ENCODE data around the gene SPRR2D.

SPRR2D gene

GRCh38 chr1:152997901-152998300 is 43.0 kb downstream of the SPRR2D start:
- H3K4me3 ChIP-seq (ENCODE audit: low read depth, low read length), result no peak overlapping the region
- in situ Hi-C loops (cut with HindIII; ENCODE audit: low sequenced_read_pairs), result no loop called here
- no peak for TF ChIP-seq CTCF (IDR thresholded peaks at IDR 0.05; ENCODE audit: low read depth, low read length, missing control alignments)
- no peak for DNase-seq (ENCODE audit: low read depth)

GRCh38 chr1:152996633-152997400 is 44.1 kb downstream of the SPRR2D start:
- no peak for DNase-seq (ENCODE audit: low read depth)
- in situ Hi-C loops (cut with HindIII; ENCODE audit: low sequenced_read_pairs), result no loop called here
- H3K4me3 ChIP-seq (ENCODE audit: low read depth, low read length), result no peak overlapping the region
- no peak for TF ChIP-seq CTCF (IDR thresholded peaks at IDR 0.05; ENCODE audit: low read depth, low read length, missing control alignments)

- in situ Hi-C loops (cut with HindIII; ENCODE audit: low sequenced_read_pairs), result no loop called here
- no peak for DNase-seq (ENCODE audit: low read depth)
Measured at GRCh38 chr1:152995842-152996241, 45.1 kb downstream of the SPRR2D start.

GRCh38 chr1:152993186-152993585 is 47.7 kb downstream of the SPRR2D start:
- H3K4me3 ChIP-seq (ENCODE audit: low read depth, low read length), result no peak overlapping the region
- in situ Hi-C loops (cut with HindIII; ENCODE audit: low sequenced_read_pairs), result no loop called here
- no peak for DNase-seq (ENCODE audit: low read depth)
- no peak for TF ChIP-seq CTCF (IDR thresholded peaks at IDR 0.05; ENCODE audit: low read depth, low read length, missing control alignments)

More at GRCh38 chr1:152995842-152996241, 45.1 kb downstream of the SPRR2D start:
- H3K4me3 ChIP-seq (ENCODE audit: low read depth, low read length), result no peak overlapping the region
- no peak for TF ChIP-seq CTCF (IDR thresholded peaks at IDR 0.05; ENCODE audit: low read depth, low read length, missing control alignments)

Measured in astrocyte of the cerebellum (primary cell).